HG03521 (cell line): ENCODE data around the gene RBM6.
"Not testable (repeated sequence)": the region's sequence is repeated elsewhere in the genome, so short reads cannot be mapped to it uniquely, and the experiment has no call there.

Source experiments
- ATAC-seq: cut with Tn5 transposase; IDR thresholded peaks from one replicate; pipeline ENCODE4 v1.9.1; 2021; ENCODE audit warnings: mild to moderate bottlenecking, moderate library complexity; ENCODE audit not compliant: unreplicated experiment

The RBM6 gene

DNA sequence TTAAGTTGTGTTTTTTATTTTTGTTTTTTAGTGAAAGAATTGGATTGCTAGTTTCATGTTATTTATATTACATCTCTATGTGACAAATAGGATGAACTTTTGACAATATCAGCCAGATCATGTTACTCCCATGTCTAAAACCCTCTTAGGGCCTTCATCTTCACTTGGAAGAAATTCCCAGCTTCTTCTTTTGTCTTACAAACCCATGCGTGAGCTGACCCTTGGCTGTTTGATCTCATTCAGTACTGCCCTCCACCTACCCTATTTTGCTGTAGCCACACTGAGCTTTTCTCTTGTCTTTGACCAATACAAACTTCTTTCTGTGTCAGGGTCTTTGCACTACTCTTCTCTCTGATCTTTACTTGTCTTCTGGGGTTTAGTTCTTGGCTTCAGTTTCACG lies 37.0 kb downstream of the RBM6 start:
- ATAC-seq: no peak

DNA sequence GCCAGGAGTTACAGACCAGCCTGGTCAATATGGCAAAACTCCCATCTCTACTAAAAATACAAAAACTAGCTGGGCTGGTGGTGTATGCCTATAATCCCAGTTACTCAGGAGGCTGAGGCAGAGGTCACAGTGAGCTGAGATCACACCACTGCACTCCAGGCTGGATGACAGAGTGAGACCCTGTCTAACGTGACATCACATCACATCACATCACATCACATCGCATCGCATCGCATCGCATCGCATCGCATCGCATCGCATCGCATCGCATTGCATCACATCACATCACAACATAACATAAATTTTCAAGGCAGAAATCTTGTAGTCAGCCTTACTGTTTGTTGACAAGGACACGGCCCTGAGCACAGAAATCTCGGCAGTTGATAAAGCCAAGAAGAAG lies 44.4 kb downstream of the RBM6 start:
- ATAC-seq: no peak

DNA sequence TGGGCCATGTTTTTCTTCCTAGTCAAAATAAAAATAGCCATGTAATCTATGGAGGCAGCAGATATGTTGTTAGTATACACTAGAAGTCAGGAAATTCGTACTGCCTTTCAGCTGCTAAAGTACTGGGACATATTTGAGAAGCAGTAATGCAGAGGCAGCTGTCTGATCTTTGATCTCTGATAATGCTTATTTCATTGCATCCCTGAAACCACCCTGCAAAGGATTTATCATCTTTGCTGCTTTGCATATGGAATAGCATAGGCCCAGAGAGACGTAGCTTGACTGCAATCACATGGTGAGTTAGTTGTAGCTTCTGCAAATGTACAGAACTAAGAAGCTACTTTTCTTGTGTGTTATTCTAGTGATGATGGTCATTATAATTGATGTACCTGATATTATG lies 52.4 kb downstream of the RBM6 start:
- ATAC-seq: no peak

DNA sequence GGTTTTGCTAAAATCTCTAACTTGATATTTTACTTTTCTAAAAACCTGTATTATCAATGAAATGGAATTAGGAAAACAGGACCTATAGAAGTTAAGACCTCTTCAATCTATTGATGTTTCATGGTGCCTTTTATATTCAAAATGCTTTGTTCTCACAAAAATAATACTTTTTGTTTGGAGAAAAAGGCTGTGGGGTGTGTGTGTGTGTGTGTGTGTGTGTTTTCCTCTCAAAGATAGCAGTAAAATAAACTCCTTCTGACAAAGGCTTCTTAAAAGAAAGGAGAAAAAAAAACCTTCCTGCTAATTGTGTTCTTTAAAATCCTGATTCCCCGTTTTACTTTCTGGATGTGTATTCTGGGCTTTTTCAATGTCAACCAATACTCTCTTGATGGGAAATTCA lies 54.5 kb downstream of the RBM6 start:
- ATAC-seq: no peak

DNA sequence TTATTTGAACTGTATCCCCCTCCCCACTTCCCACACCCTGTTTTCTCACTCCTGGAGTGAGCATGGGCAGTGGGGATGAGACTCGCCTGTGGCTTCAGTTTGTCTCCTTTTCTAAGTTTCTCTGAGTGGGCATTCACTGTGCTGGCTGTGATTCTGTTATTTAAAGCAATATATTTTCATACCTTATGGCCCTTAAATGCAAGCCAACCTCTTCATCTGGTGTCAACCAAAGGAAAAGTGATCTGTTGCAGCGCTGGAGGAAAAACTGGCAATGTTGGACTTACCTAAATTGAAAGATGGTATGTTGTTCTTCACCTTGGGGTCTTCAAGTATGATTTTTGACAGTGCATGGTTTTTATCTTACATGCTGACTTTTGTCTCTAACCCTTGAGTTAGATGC lies 56.1 kb downstream of the RBM6 start:
- ATAC-seq: no peak

DNA sequence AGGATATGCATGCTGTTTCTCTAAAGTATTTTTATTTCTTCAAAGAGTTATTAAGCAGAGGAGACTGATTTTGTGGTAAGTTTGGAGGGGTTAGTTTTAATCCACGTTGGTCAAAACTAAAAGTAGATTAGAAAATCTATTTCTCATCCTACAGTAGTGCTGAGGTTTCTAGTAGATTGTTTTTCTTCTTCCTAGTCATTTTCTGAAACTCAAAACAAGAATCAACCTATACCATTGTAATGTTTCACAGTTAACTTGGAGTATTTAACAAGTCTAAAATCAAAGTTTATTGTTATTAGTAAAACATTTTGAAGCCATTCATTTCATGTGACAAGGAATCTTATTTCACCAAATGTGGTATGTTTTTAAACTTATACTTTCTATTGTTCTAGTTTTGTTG lies 57.9 kb downstream of the RBM6 start:
- ATAC-seq: no peak

DNA sequence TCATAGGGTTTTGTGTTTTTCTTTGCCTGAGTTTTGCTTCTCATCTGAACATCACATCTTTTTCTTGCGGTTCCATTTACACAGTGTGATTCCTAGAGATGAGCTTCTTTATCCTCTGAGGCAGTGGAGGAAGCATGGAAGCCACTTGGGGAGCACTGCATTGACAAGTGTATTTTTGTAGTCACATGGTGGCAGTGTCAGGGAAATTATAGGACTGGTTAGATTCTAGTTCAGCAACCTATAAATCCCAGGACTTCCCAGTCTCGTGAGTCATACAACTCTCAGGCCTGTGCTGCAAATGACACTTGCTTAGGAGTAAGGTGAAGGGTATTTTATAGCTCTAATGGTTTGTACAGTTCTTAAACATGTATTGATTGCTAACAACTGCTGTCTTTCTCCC lies 58.4 kb downstream of the RBM6 start:
- ATAC-seq: no peak

DNA sequence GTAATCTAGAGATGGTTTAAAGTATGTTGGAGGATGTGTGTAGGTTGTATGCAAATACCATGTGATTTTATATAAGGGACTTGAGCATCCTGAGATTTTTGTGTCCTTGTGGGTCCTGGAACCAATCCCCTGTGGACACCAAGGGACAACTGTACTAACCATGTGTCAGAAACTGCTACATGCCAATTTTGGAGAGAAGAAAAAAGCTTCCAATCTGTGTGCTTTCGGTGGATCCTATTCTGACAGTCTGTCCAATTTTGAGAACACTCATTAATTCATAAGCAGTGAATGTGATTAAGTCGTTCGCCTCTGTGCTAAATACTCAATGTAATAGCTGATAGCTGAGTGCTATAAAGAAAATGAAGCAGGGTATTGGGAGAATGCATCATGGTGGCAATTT lies 61.6 kb downstream of the RBM6 start:
- no peak for ATAC-seq

DNA sequence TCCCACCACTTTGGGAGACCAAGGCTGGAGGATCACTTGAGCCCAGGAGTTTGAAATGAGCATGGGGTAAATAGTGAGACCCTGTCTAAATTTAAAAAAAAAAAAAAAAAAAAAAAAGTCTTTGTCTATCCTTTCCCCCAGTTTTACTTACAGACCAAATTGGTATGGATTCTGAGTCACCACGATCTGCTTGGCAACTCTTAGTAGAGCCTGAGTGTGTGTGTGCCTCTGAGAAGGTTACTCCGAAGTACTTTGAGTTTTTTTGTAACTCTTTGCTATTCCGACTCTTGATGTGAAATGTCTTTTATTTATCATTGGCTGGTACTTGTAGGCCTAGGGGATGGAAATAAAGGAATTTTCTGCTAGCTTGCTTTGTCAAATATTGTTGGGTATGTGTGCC lies 63.3 kb downstream of the RBM6 start:
- no peak for ATAC-seq

DNA sequence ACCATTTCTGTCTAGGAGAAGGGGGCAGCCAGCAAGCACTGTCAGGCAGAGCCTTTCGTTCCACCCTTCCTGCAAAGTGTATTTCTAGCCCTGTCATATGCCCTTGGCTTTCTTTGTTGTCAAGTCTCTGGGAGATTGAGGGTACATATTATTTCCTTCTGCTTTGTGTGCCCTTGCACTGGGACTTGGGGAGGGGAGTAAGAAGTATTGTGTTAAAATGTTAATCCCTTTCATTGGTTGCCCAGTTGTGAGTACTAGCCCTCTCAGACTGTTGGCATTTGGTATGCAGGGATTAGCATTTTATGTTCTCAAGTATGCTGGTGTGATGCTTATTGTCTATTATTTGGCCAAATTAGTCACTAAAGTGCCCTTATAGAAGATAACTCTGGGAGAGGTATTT lies 63.9 kb downstream of the RBM6 start:
- no peak for ATAC-seq

DNA sequence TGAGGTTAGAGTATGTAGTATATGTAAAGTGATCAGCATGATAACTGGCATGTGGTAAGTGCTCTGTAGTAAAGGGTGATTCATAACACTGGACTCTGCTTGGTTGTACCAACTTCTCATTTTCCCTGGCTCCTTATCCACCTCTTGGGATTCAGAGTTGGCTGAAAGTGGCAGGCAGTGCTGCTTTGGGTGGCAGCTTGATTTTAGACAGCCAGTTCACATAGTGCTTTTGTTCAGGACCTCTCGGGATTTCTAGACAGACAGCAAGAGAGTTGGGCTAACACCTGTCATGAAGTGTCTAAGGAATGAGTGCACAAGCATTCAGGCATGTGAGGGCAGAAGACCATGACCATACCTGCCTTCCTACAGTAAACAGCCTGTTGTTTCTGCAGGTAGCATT lies 69.0 kb downstream of the RBM6 start:
- ATAC-seq: no peak

DNA sequence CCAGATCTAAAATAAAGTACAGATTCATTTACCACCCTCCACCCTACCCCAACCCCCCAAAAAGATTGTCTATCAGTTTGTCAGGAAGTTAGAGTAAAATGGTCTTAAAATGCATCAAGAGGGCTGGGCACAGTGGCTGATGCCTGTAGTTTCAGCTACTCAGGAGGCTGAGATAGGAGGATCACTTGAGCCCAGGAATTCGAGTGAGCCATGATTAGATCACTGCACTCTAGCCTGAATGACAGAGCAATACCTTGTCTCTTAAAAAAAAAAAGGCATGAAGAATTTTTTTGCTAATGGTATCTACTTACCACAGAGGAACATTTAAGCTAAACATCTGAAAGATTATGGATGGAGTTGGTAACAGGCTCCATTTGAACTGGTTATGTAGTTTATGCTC lies 71.0 kb downstream of the RBM6 start:
- ATAC-seq: no peak

DNA sequence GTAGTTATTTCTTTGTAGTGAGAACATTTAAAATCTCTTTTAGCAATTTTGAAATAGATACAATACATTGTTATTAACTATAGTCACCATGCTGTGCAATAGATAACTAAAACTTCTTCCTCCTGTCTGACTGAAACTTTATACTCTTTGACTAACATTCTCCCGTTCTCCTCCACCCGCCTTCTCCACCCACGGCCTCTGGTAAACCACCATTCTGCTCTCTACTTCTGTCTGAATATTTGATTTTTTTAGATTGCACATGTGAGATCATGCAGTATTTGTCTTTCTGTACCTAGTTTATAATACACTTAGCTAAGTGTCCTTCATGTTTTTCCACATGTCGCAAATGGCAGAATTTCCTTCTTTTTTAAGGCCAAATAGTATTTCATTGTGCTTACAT lies 76.0 kb downstream of the RBM6 start:
- no peak for ATAC-seq

DNA sequence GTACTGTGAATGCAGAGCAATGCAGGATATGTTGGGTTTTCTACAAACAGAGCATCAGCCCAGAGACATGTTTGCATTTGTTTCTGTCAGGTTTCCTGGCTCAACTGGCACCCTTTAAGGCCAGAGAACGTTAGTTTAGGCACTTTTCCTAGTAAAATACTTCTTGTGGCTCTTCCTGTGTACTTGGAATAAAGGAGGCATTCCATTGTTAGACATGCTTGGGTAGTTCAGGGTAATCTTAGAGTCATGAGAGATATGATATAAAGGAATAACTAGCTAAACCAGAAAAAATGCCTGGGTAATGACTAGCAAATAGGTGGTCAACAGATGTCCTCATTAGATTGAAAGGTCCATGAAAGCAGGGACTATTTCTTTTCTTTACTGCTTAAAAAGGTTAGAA lies 88.4 kb downstream of the RBM6 start:
- no peak for ATAC-seq

DNA sequence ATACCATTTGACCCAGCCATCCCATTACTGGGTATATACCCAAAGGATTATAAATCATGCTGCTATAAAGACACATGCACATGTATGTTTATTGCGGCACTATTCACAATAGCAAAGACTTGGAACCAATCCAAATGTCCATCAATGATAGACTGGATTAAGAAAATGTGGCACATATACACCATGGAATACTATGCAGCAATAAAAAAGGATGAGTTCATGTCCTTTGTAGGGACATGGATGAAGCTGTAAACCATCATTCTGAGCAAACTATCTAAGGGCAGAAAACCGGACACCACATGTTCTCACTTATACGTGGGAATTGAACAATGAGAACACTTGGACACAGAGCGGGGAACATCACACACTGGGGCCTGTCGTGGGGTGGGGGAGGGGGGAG lies 91.3 kb downstream of the RBM6 start:
- ATAC-seq: not testable (repeated sequence)

DNA sequence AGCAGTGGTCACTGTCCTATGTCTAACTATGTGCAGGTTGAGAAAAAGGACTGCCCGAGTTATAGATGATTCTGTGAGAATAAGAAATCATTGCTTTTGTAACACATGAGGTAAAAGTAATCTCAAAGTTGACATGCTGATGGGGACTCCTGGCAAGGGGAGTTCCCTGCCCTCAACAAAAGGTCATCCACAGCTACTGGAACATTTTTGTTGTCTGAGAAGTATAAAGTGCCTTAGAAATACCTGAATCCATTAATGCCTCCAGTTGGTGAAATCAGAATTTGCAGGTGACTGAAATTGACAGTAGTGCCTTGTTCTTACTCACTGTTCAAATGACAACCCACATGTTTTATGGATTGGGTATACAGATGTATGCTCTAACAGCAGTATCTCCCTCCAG lies 105.0 kb downstream of the RBM6 start:
- ATAC-seq: no peak

DNA sequence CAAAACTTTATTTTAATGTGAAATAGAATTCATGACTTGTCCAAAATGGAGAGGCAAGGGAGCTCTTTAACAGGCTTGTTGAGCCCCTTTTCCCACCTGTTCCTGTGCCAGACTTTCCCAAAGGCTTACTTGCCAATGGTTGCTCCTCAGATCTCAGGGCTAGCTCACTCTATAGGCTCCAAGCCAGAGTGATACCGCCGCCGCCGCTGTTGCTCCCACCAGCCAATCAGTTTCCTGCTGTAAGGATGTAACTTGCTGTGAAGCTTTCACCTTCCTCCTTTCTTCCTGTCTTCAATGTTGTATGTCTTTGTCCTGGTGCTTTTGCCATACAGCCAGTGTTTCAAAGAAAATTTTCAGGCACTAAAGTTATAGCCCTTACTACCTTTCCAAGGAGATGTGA lies 107.5 kb downstream of the RBM6 start:
- ATAC-seq: no peak

DNA sequence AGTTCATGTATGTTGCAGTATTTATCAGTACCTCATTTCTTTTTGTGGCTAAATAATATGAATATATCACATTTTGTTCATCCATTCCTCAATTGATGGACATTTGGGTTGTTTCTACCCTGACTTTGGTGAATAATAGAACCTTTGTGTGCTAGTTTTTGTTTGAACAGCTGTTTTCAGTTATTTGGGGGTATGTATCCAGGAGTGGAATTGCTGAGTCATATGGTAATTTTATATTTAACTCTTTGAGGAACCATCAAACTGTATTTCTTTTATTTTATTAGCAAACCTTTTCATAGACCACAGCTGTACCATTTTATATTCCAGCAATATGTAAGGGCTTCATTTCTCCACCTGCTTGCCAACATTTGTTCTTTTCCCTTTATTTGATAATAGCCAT lies 110.4 kb downstream of the RBM6 start:
- no peak for ATAC-seq

DNA sequence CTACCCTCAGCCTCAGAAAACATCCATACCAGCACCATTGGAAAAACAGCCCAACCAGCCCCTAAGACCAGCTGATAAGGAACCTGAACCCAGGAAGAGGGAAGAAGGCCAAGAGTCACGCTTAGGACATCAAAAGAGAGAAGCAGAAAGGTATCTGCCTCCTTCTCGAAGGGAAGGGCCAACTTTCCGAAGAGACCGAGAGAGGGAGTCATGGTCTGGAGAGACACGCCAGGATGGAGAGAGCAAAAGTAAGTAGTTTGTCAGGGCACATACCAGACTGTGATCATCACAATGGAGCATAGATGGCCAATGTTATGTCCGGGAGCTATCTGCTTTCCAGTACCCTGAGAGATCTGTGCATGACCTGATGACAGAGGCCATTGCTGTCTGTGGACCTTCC lies 117.8 kb downstream of the RBM6 start:
- no peak for ATAC-seq

DNA sequence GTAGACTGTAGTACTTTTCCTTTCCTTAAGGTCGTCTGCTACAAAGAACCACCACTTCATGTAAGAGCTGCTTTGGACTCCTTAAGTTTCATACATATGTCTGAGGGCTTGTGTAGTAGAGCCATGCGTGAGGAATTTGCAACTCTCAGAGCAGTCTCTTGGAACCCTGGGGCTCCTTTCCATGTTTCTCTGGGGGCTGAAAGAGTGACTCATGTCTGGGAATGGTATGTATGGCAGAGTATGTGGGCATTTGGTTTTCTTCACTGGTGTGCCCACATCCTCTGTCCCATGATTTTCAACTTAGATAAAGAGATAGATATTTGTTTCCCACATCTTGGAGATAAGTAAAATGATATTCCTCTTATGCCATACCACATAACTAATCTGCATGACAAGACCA lies 128.2 kb downstream of the RBM6 start:
- ATAC-seq: no peak

DNA sequence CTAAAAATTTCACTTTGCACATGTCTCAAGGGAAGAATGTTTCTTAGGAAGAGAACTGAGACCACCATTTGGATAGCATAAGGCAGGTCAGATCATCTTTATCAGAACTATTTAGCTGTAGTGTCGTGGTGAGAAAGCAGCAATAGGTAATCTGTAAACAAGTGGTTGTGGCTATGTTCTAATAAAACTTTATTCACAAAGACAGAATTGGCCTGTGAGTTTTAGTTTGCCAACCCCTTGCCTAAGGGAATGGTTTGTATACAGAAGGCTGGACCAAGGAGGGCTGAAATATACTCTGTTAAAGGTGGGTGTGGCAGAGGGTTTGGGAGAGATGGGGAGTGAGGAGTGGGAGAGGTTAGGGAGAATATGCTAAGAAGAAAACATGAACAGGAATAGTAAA lies 138.1 kb downstream of the RBM6 start:
- ATAC-seq: no peak

DNA sequence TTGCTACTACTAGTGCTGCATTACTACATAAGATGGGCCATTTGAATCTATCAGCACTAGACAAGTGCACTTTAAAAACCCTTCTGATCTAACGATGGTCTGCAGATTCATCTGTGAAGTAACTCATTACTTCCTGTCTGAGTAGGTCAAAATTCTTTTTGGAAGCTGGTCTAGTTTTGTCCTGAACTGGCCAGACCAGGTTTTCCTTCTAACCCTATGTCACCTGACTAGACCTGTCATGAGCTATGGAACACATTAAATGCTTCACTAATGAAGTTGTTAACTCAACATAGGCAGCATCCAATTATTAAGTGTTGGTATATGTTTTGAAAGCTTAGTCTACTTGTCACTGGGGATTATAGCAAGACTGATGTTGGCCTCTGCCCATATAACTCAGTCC lies 138.7 kb downstream of the RBM6 start:
- no peak for ATAC-seq

DNA sequence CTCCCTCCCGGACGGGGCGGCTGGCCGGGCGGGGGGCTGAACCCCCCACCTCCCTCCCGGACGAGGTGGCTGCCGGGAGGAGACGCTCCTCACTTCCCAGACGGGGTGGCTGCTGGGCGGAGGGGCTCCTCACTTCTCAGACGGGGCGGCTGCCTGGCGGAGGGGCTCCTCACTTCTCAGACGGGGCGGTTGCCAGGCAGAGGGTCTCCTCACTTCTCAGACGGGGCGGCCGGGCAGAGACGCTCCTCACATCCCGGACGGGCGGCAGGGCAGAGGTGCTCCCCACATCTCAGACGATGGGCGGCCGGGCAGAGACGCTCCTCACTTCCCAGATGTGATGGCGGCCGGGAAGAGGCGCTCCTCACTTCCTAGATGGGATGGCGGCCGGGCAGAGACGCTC lies 145.0 kb downstream of the RBM6 start:
- not testable (repeated sequence) for ATAC-seq
